Activated CD8-positive, alpha-beta memory T cell treated with anti-CD3 and anti-CD28 coated beads for 36 hours (primary cell): ENCODE data around the gene ANKDD1B. TPM values are rescaled to one million over a fixed set of nuclear protein-coding genes. Genes with fewer than 3 reads are reported as not detected.

Experiments used
- CTCF ChIA-PET: fragments of 350-600 bp; sonication (Branson Sonifier 250); formaldehyde crosslinking; loops from one replicate; lab custom pipeline; 2021; ENCODE audit warnings: antibody characterized with exemption; lab: Charles Lee
- POLR2A ChIA-PET: fragments of 350-600 bp; sonication (Branson Sonifier 250); formaldehyde crosslinking; loops from one replicate; lab custom pipeline; 2021; ENCODE audit warnings: antibody characterized with exemption; lab: Charles Lee
- total RNA-seq, 2 experiments: library from RNA; stranded (reverse); gene quantifications; one replicate each; pipeline ENCODE4 v1.2.3, GENCODE V29; 2021

The ANKDD1B gene
- total RNA-seq, 2 experiments from 2014 or later: 0.08 to 0.17 TPM

- CTCF ChIA-PET: no interaction called here
- POLR2A ChIA-PET: no interaction called here
Measured at GRCh38 chr5:75653521-75653920, 42.3 kb downstream of the ANKDD1B start.

GRCh38 chr5:75654693-75655295 is 43.5 kb downstream of the ANKDD1B start:
- ChIA-PET POLR2A (no interaction called here), CTCF (no interaction called here)

DNA sequence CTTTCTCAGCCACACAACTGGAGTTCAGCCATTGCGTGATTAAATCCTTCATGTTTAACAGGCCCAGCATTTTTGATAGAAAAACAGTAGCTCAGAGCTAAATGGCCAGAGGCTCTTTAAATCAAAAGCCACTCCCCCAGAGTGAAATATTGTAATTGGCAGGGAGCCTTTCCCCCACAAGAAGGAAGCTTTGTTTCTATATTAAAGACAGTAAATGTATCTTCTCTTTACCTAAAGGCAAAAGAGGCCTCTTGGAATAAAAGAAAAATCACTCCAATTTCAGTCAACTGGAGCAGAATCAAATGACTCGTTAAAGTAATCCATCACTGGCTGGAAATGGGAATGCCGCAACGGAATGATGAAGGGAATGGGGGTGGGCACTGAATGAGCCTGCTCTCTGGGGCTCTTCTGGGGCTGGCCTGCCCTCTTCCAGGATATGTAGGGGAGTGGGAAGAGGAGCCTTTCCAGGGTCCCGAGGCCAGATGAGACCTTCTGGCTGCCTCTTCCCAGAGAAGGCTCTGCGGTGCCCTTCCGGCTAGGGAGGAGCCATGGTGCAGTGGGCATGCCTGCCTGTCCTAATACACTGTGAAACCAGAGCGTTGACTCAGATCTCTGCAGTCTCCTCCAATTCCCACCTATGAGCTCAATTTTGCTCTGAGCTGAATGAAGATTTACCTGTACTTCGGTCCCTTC is 45.2 kb downstream of the ANKDD1B start:
- ChIA-PET CTCF (interaction anchor here (1.0 kb wide), 1 partner anchor 9 kb away, joined by 3 read pairs; no protein-coding TSS in a partner anchor), POLR2A (no interaction called here)

- ChIA-PET CTCF (no interaction called here), POLR2A (no interaction called here)
Measured at GRCh38 chr5:75659791-75660450, 48.7 kb downstream of the ANKDD1B start.

- CTCF ChIA-PET: interaction anchor here (0.7 kb wide), 2 partner anchors 21 to 37 kb away, joined by 3 to 5 read pairs; no protein-coding TSS in a partner anchor
- POLR2A ChIA-PET: no interaction called here
Measured at GRCh38 chr5:75660678-75661465, 49.6 kb downstream of the ANKDD1B start.

DNA sequence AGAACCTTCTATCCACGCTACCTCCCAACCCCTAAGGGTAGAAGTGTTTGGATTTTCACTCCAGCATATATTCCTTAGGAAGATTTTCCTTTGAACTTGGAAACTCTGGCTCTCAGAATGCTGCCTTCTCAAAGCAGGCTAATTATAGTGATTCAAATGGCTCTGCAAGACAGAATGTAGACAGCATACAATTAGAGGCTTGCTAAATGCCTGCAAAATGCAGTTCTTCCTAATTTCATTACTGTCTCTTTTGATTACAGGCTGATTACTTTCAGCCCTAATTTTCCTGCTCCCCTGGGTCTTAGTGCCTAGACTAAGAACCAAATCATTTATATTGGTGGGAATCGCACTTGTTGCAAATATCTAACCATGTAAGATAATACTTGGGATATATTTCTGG is 50.8 kb downstream of the ANKDD1B start:
- CTCF ChIA-PET: no interaction called here
- POLR2A ChIA-PET: no interaction called here

- CTCF ChIA-PET: interaction anchor here (0.5 kb wide), 1 partner anchor 691 kb away, joined by 3 read pairs; no protein-coding TSS in a partner anchor
- POLR2A ChIA-PET: no interaction called here
Measured at GRCh38 chr5:75663579-75664284, 52.5 kb downstream of the ANKDD1B start.

GRCh38 chr5:75664979-75665378 is 53.7 kb downstream of the ANKDD1B start:
- POLR2A ChIA-PET: no interaction called here
- CTCF ChIA-PET: no interaction called here

DNA sequence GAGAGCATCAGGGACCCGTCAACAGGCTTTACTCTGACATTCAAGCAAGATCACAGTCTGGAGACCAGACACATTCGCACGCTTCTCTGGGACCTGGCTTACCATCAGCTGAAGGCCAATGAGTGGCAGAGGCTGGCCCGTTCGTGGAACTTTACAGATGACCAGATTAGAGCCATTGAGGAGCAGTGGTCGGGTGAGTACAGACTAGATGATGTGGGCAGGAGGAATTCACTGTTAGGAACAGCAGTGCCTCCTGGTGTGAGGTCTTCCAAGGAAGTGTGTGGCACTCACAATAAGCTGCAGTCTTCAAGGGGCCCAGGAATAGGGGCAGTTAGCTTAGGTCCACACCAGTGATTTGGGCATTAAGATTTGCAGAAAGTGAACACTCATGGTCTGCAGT is 55.5 kb downstream of the ANKDD1B start:
- POLR2A ChIA-PET: no interaction called here

GRCh38 chr5:75667586-75667985 is 56.3 kb downstream of the ANKDD1B start:
- ChIA-PET CTCF (no interaction called here), POLR2A (no interaction called here)

More for the DNA sequence above, 55.5 kb downstream of the ANKDD1B start:
- CTCF ChIA-PET: no interaction called here

DNA sequence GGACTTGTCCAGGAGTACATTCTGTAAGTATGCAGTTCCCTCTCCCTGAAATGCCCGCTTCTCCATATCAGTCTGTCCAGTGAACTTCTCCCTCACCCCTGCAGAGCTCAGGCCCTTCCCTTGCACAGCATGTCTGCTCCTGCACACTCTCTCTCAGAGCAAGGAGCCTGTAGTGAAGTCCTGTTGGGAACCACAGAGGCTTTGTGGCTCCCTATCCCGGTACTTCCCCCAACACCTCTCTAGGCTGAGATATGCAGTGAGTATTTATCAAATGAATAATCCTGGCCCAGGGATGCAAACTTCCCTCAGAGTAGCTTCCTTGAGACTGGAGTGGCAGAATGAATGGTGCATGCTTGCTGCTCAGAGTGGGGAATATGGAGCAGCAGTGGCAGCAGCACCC is 57.2 kb downstream of the ANKDD1B start:
- ChIA-PET POLR2A (interaction anchor here (0.9 to 1.8 kb wide), 2 partner anchors 93 to 101 kb away, joined by 5 to 6 read pairs; no protein-coding TSS in a partner anchor), CTCF (no interaction called here)

DNA sequence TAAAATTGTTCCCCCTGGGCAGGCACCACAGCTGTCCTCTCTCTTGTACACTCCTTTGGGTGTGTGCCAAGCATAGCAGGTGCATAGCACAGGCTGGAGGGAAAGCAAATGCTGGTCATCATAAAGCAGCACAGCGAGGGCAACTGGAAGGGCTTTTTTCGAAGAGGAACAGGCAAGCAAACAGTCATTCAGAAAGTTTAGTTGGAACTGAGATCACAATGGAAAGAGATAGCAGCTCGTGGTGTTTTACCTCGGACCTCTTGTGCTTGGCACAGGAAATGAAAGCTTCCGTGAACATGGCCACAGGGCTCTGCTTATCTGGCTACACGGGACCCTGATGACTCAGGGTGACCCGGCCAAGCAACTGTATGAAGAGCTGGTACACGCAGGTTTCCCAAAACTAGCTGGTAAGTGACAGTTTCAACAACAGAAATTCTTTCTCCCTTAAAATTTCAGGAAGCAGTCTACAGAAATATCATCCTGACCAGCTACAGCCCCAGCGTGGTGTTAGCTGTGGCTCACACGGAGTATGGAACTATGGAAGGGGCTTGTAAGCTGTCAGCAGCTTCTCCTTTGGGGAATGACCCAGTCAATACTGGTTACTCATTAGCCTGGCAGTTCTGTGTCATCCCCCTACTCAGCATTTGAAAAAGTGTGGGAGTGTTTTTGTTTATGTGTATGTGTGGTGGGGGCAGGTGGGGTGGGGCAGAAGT is 57.9 kb downstream of the ANKDD1B start:
- ChIA-PET POLR2A (interaction anchor here (0.6 to 1.8 kb wide), 4 partner anchors 62 to 433 kb away, joined by 5 to 6 read pairs (median 6); partner anchors contain the start of gene ANKRD31), CTCF (interaction anchor here (0.7 kb wide), 1 partner anchor 101 kb away, joined by 3 read pairs; no protein-coding TSS in a partner anchor)

- ChIA-PET CTCF (no interaction called here), POLR2A (no interaction called here)
Measured at GRCh38 chr5:75670577-75670976, 59.3 kb downstream of the ANKDD1B start.

DNA sequence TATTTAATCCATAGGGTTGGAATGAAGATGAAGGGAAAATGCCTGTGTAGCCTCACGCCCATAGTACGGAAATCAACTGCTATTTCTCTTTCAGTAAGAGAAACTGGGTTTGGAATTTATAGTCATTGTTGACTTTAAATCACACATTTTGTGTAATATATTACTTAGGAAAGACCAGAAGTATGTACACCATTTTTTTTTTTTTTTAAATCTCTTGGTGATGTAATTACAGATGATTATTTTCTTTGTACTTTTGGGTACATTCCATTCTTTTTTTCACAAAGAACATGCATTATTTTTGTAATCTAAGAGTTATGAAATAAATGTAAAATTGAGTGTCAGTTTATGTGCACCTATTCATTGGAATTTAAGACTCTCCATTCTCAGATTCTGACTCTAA is 60.3 kb downstream of the ANKDD1B start:
- ChIA-PET POLR2A (no interaction called here), CTCF (no interaction called here)

- POLR2A ChIA-PET: no interaction called here
- CTCF ChIA-PET: no interaction called here
Measured at GRCh38 chr5:75672616-75673015, 61.4 kb downstream of the ANKDD1B start.

DNA sequence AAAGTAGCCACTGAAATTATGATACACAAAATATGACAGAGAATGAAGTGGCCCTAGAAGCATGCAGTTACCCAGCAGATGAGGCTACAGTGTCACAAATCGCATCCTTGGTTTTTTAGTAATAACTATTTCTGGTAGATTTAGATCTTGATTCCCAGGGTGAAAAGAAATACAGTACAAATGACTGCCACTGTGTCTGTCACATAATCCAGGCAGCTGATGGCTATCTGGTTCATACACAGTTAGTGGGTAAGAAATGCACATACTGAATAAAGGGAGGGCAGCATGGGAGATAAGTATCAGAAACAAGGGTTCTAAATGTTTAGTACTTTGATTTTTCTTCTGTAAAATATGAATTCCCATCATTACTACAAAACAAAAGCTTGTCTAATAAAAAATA is 64.5 kb downstream of the ANKDD1B start:
- ChIA-PET CTCF (no interaction called here), POLR2A (no interaction called here)

GRCh38 chr5:75677607-75678006 is 66.4 kb downstream of the ANKDD1B start:
- ChIA-PET CTCF (interaction anchor here (0.7 kb wide), 1 partner anchor 1191 kb away, joined by 3 read pairs; no protein-coding TSS in a partner anchor), POLR2A (no interaction called here)

GRCh38 chr5:75678155-75678554 is 66.9 kb downstream of the ANKDD1B start:
- POLR2A ChIA-PET: no interaction called here
- CTCF ChIA-PET: interaction anchor here (0.7 kb wide), 1 partner anchor 1190 kb away, joined by 3 read pairs; no protein-coding TSS in a partner anchor
